Gastroesophageal sphincter (tissue), 3 donors: Measurements from ENCODE around the gene MRTFB.

Experiments used
- CTCF ChIP-seq, 4 experiments: fragments of 200-600 bp in 2 of 4; fragments of 450-650 bp in 2 of 4; sonication (generic) in 1 of 4; IDR thresholded peaks; one replicate each; pipeline ENCODE4 v1.5.1; 2017 to 2019; ENCODE audit warnings: antibody characterized with exemption in 4 of 4, mild to moderate bottlenecking in 2 of 4, moderate library complexity in 2 of 4
- POLR2A ChIP-seq, 2 donors: fragments of 450-650 bp; IDR thresholded peaks; one replicate each; pipeline ENCODE4 v1.6.1; 2017; ENCODE audit warnings: antibody characterized with exemption in 2 of 2, mild to moderate bottlenecking in 2 of 2, moderate library complexity in 1 of 2
- POLR2AphosphoS5 ChIP-seq: sonication (generic); formaldehyde crosslinking; IDR thresholded peaks from one replicate; pipeline ENCODE4 v1.6.1; 2017; ENCODE audit warnings: antibody characterized with exemption

DNA sequence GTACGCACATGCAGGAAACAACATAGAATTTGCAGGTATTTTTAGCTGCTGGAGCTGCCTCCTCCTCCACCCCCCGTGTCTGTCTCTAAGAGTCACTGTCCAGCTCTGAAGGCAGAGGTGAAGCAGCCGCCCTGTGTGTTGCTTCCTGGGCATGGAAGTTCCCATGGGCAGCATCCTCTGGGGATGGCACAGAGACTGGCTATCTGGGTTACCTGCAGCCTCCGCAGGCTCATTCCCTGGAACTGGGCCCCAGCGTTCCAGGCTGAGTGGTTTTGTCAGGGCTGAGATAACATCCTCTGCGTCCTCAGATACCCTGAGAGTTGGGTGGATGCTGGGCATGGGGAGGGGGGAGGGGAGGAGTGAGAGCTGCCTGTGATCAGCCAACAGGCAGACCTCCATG is 41.5 kb upstream of the MRTFB start:
- no peak for TF ChIP-seq POLR2AphosphoS5
- no peak for TF ChIP-seq CTCF (IDR thresholded peaks at IDR 0.05)
- TF ChIP-seq POLR2A (IDR thresholded peaks at IDR 0.05): no peak
